SK-N-SH (cell line): ENCODE results near the gene MTCH1. TPM values are rescaled to one million over a fixed set of nuclear protein-coding genes. Genes with fewer than 3 reads are reported as not detected.

Experiments
- CTCF ChIA-PET: fragments of 300-600, 350-600 bp; formaldehyde crosslinking; extraction: SDS; loops from one replicate; lab custom pipeline; 2021; lab: Yijun Ruan, JAX
- POLR2A ChIA-PET: fragments of 350-600 bp; sonication (Branson Sonifier 250); formaldehyde crosslinking; extraction: SDS; loops from one replicate; lab custom pipeline; 2020; ENCODE audit warnings: antibody characterized with exemption, inconsistent platforms; lab: Yijun Ruan, JAX
- DNase-seq: peaks from one replicate; pipeline ENCODE4 v3.0.0; 2012
- H2AFZ ChIP-seq: fragments of 200-600 bp; sonication (generic); 2 replicates; pipeline ENCODE4 v1.8.1; 2016; ENCODE audit warnings: antibody characterized with exemption, mild to moderate bottlenecking, low read depth
- H3F3A ChIP-seq: fragments of 200-600 bp; sonication (generic); replicated peaks from 2 replicates; pipeline ENCODE3; 2016; ENCODE audit warnings: antibody characterized with exemption, mild to moderate bottlenecking; ENCODE audit not compliant: insufficient read depth
- H3K27ac ChIP-seq, 2 experiments: fragments of 200-500 bp in 1 of 2; fragments of 200-600 bp in 1 of 2; sonication (Bioruptor generic) in 1 of 2; sonication (generic), shearing (Covaris generic) in 1 of 2; 2 replicates each; pipeline versions ENCODE4 v1.5.1 to v1.6.1; 2014 to 2016; ENCODE audit warnings: low read depth in 2 of 2, inconsistent platforms in 1 of 2, low read length in 1 of 2, mild to moderate bottlenecking in 1 of 2, mixed read lengths in 1 of 2
- H3K27me3 ChIP-seq: fragments of 200-600 bp; sonication (generic), shearing (Covaris generic); 2 replicates; pipeline ENCODE4 v1.6.1; 2016; ENCODE audit warnings: mixed run types; ENCODE audit not compliant: insufficient read depth
- H3K36me3 ChIP-seq, 2 experiments: fragments of 200-500 bp in 1 of 2; fragments of 200-600 bp in 1 of 2; sonication (Bioruptor generic) in 1 of 2; sonication (generic) in 1 of 2; replicated peaks in 1 of 2; 2 replicates each; pipeline versions ENCODE3 to v1.5.1; 2014 to 2016; ENCODE audit warnings: low read length in 1 of 2, mild to moderate bottlenecking in 1 of 2; ENCODE audit not compliant: insufficient read depth in 2 of 2, control insufficient read depth in 1 of 2
- H3K4me1 ChIP-seq, 2 experiments: fragments of 200-500 bp in 1 of 2; fragments of 200-600 bp in 1 of 2; sonication (Bioruptor generic) in 1 of 2; sonication (generic), shearing (Covaris generic) in 1 of 2; 2 replicates each; pipeline versions ENCODE4 v1.5.1 to v1.6.1; 2014 to 2016; ENCODE audit warnings: low read depth in 1 of 2, low read length in 1 of 2, mixed run types in 1 of 2; ENCODE audit not compliant: insufficient read depth in 2 of 2, control insufficient read depth in 1 of 2
- H3K4me2 ChIP-seq: fragments of 200-600 bp; sonication (generic), shearing (Covaris generic); 2 replicates; pipeline ENCODE4 v1.6.1; 2017; ENCODE audit warnings: mixed run types
- H3K4me3 ChIP-seq, 2 experiments: fragments of 200-500 bp in 1 of 2; fragments of 200-600 bp in 1 of 2; sonication (Bioruptor generic) in 1 of 2; sonication (generic), shearing (Covaris generic) in 1 of 2; 2 replicates each; pipeline versions ENCODE4 v1.5.1 to v1.8.1; 2014 to 2016; ENCODE audit warnings: low read depth in 2 of 2, inconsistent platforms in 1 of 2, low read length in 1 of 2, mild to moderate bottlenecking in 1 of 2, mixed read lengths in 1 of 2, moderate library complexity in 1 of 2
- H3K79me2 ChIP-seq: fragments of 200-600 bp; sonication (generic); 2 replicates; pipeline ENCODE4 v1.8.1; 2017; ENCODE audit warnings: mild to moderate bottlenecking; ENCODE audit not compliant: insufficient read depth
- H3K9ac ChIP-seq: fragments of 200-600 bp; sonication (generic); 2 replicates; pipeline ENCODE4 v1.6.1; 2017; ENCODE audit warnings: mixed run types
- H3K9me2 ChIP-seq: fragments of 200-600 bp; sonication (generic); 2 replicates; pipeline ENCODE4 v1.6.1; 2017; ENCODE audit warnings: mixed run types
- H3K9me3 ChIP-seq: fragments of 200-600 bp; sonication (generic); 2 replicates; pipeline ENCODE4 v1.6.1; 2017; ENCODE audit warnings: mixed run types, mild to moderate bottlenecking, moderate library complexity
- H4K20me1 ChIP-seq: fragments of 200-600 bp; sonication (generic); 2 replicates; pipeline ENCODE4 v1.6.1; 2017; ENCODE audit warnings: mild to moderate bottlenecking, mixed run types; ENCODE audit not compliant: insufficient read depth
- EZH2phosphoT487 ChIP-seq: fragments of 200-600 bp; sonication (generic); IDR thresholded peaks from 2 replicates; pipeline ENCODE4 v1.6.1; 2017; ENCODE audit warnings: low read depth, mixed run types, mild to moderate bottlenecking, antibody characterized with exemption, moderate library complexity, borderline replicate concordance
- FOXM1 ChIP-seq: IDR thresholded peaks from 2 replicates; pipeline ENCODE4 v1.4.0; 2012; ENCODE audit warnings: low read depth, mild to moderate bottlenecking
- TAF1 ChIP-seq: IDR thresholded peaks from 2 replicates; pipeline ENCODE4 v1.6.1; 2012; ENCODE audit warnings: low read depth, mild to moderate bottlenecking, low read length, moderate library complexity, borderline replicate concordance
- YY1 ChIP-seq: IDR thresholded peaks from 2 replicates; pipeline ENCODE4 v1.4.0; 2012; ENCODE audit warnings: low read depth, mild to moderate bottlenecking
- WGBS: methylation state at CpG from one replicate; pipeline ENCODE4 v1.1.6; 2017; ENCODE audit warnings: low lambda C conversion rate; 5-methylcytosine and 5-hydroxymethylcytosine counted together
- polyA plus RNA-seq, 3 experiments: library from polyadenylated mRNA; depleted of rRNA; stranded (reverse); fragments of >200 nt; gene quantifications; 2 replicates each; pipeline ENCODE4 v1.2.3, GENCODE V29; 2012
- TF ChIP-seq, protein P1 (sequence below): IDR thresholded peaks from 2 replicates; pipeline ENCODE4 v1.4.0; 2012; ENCODE audit warnings: low read depth
- TF ChIP-seq, protein P2 (sequence below): IDR thresholded peaks from 2 replicates; pipeline ENCODE4; 2012
- TF ChIP-seq, protein P3 (sequence below): fragments of 150-350 bp; IDR thresholded peaks from 2 replicates; pipeline ENCODE4 v1.6.1; 2017; ENCODE audit warnings: antibody characterized with exemption, low read length, low read depth, borderline replicate concordance

MTCH1 gene
- polyA plus RNA-seq, 1 of the 3 experiments (the other 2 are of a cell fraction) = 151 TPM

DNA sequence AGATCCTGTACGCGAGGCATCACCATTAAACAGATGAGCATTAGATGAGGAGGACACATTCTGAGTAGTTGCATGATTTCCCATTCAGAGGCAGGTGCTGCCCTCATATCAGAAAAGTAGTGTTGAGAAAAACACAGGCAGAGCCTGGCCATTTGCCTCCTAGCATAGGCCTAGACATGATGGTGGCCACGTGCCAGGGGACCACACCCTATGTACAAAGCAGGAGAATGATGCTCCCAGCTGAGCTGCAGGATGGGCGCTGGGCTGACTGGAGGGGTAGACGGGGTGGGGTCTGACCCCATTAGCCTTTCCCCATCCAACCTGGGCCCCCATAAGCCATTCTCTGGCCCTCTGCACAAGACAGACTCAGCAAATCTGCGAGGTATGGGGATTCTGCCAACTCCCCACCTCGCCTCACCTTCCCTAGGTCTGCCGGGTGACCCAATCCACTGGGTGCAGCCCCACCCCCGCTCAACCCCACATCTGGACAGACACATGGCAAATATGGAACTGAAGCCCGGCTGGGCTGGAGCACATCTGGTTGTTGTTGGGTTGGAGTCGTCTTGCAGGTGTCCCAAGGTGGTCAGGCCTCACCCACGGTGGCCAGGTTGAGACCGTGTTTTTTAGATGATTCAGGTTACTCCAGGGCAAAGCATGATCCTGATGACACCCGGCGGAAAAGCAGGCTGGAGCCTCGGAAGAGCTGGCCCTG is 17.6 kb downstream of the MTCH1 start:
- Histone ChIP-seq H3K27me3 (no peaks in the 10 kb centered on the region), H3K9me2 (no peaks in the 10 kb centered on the region), H3K4me3 (no peak overlapping the region), H3K79me2 (no peaks in the 10 kb centered on the region), H3K4me1 (peaks cover 3 to 11% of the 10 kb centered on the region in 2 experiments; a peak in 1 of 4 replicates), H4K20me1 (peaks cover 6% of the 10 kb centered on the region; the same call in 1 of the 2 replicates), H2AFZ (no peak overlapping the region), H3K27ac (no peak overlapping the region), H3K9me3 (no peaks in the 10 kb centered on the region), H3F3A (peaks cover 16% of the 10 kb centered on the region)
- CTCF ChIA-PET = interaction anchor here (4.3 kb wide), 1 partner anchor 49 kb away, joined by 13 read pairs; no protein-coding TSS in a partner anchor
- POLR2A ChIA-PET = no interaction called here
- DNase-seq = no peak
- TF ChIP-seq, protein P1, sequence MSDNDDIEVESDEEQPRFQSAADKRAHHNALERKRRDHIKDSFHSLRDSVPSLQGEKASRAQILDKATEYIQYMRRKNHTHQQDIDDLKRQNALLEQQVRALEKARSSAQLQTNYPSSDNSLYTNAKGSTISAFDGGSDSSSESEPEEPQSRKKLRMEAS = no peak
- TF ChIP-seq, all 33 proteins: peak for 0
- H3K36me3 ChIP-seq = peaks cover 32 to 66% of the 10 kb centered on the region in 2 experiments
- no peak overlapping the region for H3K4me2 ChIP-seq
- 83% methylated on average over 7 of the region's 16 CpGs for WGBS
- H3K9ac ChIP-seq = no peak overlapping the region

DNA sequence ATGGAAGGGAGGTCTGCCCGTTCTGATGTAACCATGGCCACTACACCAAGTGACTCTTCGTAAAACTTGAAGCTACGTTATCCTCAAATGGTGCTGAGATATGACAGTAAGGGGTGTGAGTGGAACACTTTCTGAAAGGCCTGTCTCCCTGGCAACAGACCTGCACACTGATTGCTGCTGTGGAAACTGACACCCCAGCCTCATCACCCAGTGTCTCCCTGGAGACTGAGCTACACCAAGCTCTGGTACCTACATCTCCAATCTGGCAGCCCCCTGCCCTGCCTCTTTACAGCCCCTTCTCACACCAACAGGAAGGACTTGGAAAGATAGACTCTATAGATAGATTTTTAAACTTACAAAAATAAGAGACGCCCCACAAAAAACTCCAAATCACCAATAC is 18.2 kb downstream of the MTCH1 start:
- Histone ChIP-seq H3K4me2 (no peak overlapping the region), H3F3A (peaks cover 16% of the 10 kb centered on the region), H3K27ac (no peak overlapping the region), H3K4me1 (peaks cover 3 to 12% of the 10 kb centered on the region in 2 experiments; a peak in 1 of 4 replicates), H3K36me3 (peaks cover 26 to 59% of the 10 kb centered on the region in 2 experiments), H3K9ac (no peak overlapping the region), H3K27me3 (no peaks in the 10 kb centered on the region), H2AFZ (no peak overlapping the region), H3K79me2 (no peaks in the 10 kb centered on the region), H3K9me3 (no peaks in the 10 kb centered on the region), H3K9me2 (no peaks in the 10 kb centered on the region), H3K4me3 (no peak overlapping the region), H4K20me1 (peaks cover 6% of the 10 kb centered on the region; the same call in 1 of the 2 replicates)
- POLR2A ChIA-PET = no interaction called here
- no peak for TF ChIP-seq YY1
- no peak for TF ChIP-seq TAF1
- TF ChIP-seq, protein P2, sequence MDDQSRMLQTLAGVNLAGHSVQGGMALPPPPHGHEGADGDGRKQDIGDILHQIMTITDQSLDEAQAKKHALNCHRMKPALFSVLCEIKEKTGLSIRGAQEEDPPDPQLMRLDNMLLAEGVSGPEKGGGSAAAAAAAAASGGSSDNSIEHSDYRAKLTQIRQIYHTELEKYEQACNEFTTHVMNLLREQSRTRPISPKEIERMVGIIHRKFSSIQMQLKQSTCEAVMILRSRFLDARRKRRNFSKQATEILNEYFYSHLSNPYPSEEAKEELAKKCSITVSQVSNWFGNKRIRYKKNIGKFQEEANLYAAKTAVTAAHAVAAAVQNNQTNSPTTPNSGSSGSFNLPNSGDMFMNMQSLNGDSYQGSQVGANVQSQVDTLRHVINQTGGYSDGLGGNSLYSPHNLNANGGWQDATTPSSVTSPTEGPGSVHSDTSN = no peak
- TF ChIP-seq, protein P3, sequence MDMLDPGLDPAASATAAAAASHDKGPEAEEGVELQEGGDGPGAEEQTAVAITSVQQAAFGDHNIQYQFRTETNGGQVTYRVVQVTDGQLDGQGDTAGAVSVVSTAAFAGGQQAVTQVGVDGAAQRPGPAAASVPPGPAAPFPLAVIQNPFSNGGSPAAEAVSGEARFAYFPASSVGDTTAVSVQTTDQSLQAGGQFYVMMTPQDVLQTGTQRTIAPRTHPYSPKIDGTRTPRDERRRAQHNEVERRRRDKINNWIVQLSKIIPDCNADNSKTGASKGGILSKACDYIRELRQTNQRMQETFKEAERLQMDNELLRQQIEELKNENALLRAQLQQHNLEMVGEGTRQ = no peak
- TF ChIP-seq EZH2phosphoT487 = no peak
- TF ChIP-seq FOXM1 = no peak
- TF ChIP-seq, protein P1 = no peak
- WGBS = 90% methylated on average over 3 of the region's 4 CpGs
- DNase-seq = no peak
- CTCF ChIA-PET = interaction anchor here (4.3 kb wide), 1 partner anchor 50 kb away, joined by 13 read pairs; no protein-coding TSS in a partner anchor
